Dendritic cell treated with granulocyte-macrophage colony-stimulating factor and Interleukin-4, amounts not matched to agents 40 ng/mL and 50 ng/mL, for 4 days (primary cell): ENCODE measurements around the gene VWA1.
"Not testable (repeated sequence)": the region's sequence is repeated elsewhere in the genome, so short reads cannot be mapped to it uniquely, and the experiment has no call there.

Source experiments
- H3K27ac Mint-ChIP-seq: one replicate; pipeline ENCODE4 v1.8.0; 2022; ENCODE audit warnings: mild to moderate bottlenecking, mixed read lengths
- H3K27me3 Mint-ChIP-seq: one replicate; pipeline ENCODE4 v1.8.0; 2022; ENCODE audit warnings: mild to moderate bottlenecking, mixed read lengths
- H3K36me3 Mint-ChIP-seq: one replicate; pipeline ENCODE4 v1.8.0; 2022; ENCODE audit warnings: low read depth, mixed read lengths
- H3K4me1 Mint-ChIP-seq: one replicate; pipeline ENCODE4 v1.8.0; 2022; ENCODE audit warnings: low read depth, mixed read lengths
- H3K4me3 Mint-ChIP-seq: one replicate; pipeline ENCODE4 v1.8.0; 2022; ENCODE audit warnings: mild to moderate bottlenecking, moderate library complexity, mixed read lengths
- H3K9me3 Mint-ChIP-seq: one replicate; pipeline ENCODE4 v1.8.0; 2022; ENCODE audit warnings: mixed read lengths
- intact Hi-C: fragments of 100-400 bp; cut with micrococcal nuclease; formaldehyde crosslinking; loops from one replicate; pipeline ENCODE4 v1.15.0; 2022

Gene VWA1

GRCh38 chr1:1411626-1412025 is 23.9 kb upstream of the VWA1 start:
- Mint-ChIP-seq H3K27ac (no peak overlapping the region), H3K27me3 (peaks cover 6% of the 10 kb centered on the region), H3K4me3 (no peak overlapping the region), H3K4me1 (peaks cover 5% of the 10 kb centered on the region), H3K9me3 (peaks cover 20% of the 10 kb centered on the region), H3K36me3 (peaks cover 27% of the 10 kb centered on the region)
- intact Hi-C loops = no loop called here

- peaks cover 19% of the 10 kb centered on the region for H3K36me3 Mint-ChIP-seq
- intact Hi-C loops, H3K4me3 Mint-ChIP-seq, H3K27ac Mint-ChIP-seq, H3K4me1 Mint-ChIP-seq, H3K27me3 Mint-ChIP-seq: not testable (repeated sequence)
- H3K9me3 Mint-ChIP-seq = peaks cover 20% of the 10 kb centered on the region
Observed at GRCh38 chr1:1412311-1412902, 23.1 kb upstream of the VWA1 start.

DNA sequence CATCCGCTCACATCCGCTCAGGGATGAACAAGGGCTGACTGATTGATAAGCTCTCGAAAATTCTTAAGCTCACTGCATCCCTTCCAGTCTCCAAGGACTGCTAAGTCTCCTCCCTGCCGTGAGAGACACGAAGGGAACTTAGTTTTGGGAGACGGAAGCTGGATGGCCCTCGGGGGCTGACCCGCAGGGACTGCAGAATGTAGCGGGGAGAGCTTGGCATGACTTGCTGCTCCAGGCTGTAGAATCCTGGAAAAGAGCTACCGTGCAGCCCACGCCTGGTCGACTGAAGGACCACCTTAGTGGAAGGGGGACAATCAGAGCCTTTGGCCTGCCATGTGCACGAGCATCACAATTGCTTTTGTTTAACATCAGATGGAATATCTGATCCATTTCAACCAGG is 19.7 kb upstream of the VWA1 start:
- Mint-ChIP-seq H3K27ac (no peak overlapping the region), H3K27me3 (peaks cover 21% of the 10 kb centered on the region), H3K9me3 (peaks cover 20% of the 10 kb centered on the region), H3K4me3 (no peak overlapping the region), H3K4me1 (peaks cover 3% of the 10 kb centered on the region), H3K36me3 (no peaks in the 10 kb centered on the region)
- intact Hi-C loops = no loop called here

DNA sequence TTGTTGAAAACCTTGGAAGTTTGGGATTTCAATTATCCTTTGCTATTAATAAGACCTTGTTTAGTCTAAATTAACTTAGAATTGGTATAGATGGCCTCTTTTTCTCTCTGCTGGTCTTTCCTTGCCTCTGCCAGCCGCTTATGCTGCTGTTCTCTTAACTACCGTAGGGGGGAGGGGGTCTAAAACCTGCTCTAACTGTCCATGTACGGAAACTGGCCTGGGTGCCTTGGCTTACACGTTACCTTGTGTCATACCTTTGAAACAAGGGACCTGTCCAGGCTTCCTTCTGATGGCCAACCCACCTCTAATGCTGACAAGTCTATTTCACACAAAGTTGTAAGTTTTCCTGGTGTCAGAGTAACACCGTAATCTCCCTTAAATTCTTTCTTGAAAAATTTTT is 18.1 kb upstream of the VWA1 start:
- H3K4me3 Mint-ChIP-seq, H3K9me3 Mint-ChIP-seq, H3K27ac Mint-ChIP-seq, H3K4me1 Mint-ChIP-seq, intact Hi-C loops, H3K36me3 Mint-ChIP-seq: not testable (repeated sequence)
- H3K27me3 Mint-ChIP-seq = peaks cover 37% of the 10 kb centered on the region

DNA sequence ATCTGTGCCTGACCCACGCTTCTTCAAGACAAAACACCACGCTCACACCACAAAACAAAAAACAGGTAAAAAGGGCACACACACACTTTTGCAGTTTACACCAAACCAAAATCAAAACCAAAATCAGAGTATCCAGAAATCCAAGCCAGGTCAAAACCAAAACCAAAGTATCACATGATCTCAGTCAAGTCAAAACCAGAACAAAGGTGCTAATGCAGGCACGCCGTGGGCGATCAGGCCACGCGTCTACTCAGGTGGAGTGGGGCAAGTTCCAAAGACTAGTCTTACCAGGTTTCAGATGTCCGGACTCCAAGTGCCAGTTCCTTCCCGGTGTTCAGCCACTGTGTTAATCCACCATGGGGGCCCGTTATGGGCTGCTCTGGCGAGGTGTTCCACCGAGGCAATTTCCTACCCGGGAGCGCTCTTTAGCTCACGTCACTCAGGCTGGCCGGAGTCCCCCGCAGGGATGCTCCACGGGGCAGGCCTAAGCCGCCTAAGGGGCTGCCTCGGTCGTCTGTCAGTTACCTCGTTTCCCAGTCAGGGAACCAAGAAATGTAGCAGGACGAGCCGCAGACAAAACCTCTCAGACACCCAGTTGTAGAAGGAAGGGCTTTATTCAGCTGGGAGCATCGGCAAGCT is 17.5 kb upstream of the VWA1 start:
- H3K27ac Mint-ChIP-seq, H3K9me3 Mint-ChIP-seq, H3K36me3 Mint-ChIP-seq, intact Hi-C loops, H3K4me3 Mint-ChIP-seq, H3K4me1 Mint-ChIP-seq: not testable (repeated sequence)
- H3K27me3 Mint-ChIP-seq = peaks cover 43% of the 10 kb centered on the region

- Mint-ChIP-seq H3K27me3 (peaks cover 44% of the 10 kb centered on the region), H3K27ac (peak overlapping the region; percentile 4), H3K36me3 (no peaks in the 10 kb centered on the region), H3K9me3 (no peaks in the 10 kb centered on the region), H3K4me1 (peaks cover 5% of the 10 kb centered on the region), H3K4me3 (no peak overlapping the region)
- intact Hi-C loops = no loop called here
Observed at GRCh38 chr1:1418464-1419362, 16.8 kb upstream of the VWA1 start.

GRCh38 chr1:1419363-1419812 is 16.1 kb upstream of the VWA1 start:
- Mint-ChIP-seq H3K36me3 (no peaks in the 10 kb centered on the region), H3K4me3 (no peak overlapping the region), H3K27me3 (peaks cover 46% of the 10 kb centered on the region), H3K9me3 (no peaks in the 10 kb centered on the region), H3K27ac (no peak overlapping the region), H3K4me1 (peaks cover 5% of the 10 kb centered on the region)
- intact Hi-C loops = no loop called here

- Mint-ChIP-seq H3K9me3 (no peaks in the 10 kb centered on the region), H3K36me3 (no peaks in the 10 kb centered on the region), H3K4me3 (no peak overlapping the region), H3K27ac (peak overlapping the region; percentile 24), H3K4me1 (peaks cover 5% of the 10 kb centered on the region), H3K27me3 (peaks cover 47% of the 10 kb centered on the region)
- intact Hi-C loops = no loop called here
Observed at GRCh38 chr1:1419813-1420653, 15.5 kb upstream of the VWA1 start.

GRCh38 chr1:1420654-1421141 is 14.8 kb upstream of the VWA1 start:
- no peaks in the 10 kb centered on the region for H3K36me3 Mint-ChIP-seq
- H3K4me1 Mint-ChIP-seq = peaks cover 5% of the 10 kb centered on the region
- peak overlapping the region; percentile 24 for H3K27ac Mint-ChIP-seq
- H3K27me3 Mint-ChIP-seq = peaks cover 51% of the 10 kb centered on the region
- H3K9me3 Mint-ChIP-seq = no peaks in the 10 kb centered on the region
- intact Hi-C loops = no loop called here
- peak overlapping the region; percentile 27 for H3K4me3 Mint-ChIP-seq

DNA sequence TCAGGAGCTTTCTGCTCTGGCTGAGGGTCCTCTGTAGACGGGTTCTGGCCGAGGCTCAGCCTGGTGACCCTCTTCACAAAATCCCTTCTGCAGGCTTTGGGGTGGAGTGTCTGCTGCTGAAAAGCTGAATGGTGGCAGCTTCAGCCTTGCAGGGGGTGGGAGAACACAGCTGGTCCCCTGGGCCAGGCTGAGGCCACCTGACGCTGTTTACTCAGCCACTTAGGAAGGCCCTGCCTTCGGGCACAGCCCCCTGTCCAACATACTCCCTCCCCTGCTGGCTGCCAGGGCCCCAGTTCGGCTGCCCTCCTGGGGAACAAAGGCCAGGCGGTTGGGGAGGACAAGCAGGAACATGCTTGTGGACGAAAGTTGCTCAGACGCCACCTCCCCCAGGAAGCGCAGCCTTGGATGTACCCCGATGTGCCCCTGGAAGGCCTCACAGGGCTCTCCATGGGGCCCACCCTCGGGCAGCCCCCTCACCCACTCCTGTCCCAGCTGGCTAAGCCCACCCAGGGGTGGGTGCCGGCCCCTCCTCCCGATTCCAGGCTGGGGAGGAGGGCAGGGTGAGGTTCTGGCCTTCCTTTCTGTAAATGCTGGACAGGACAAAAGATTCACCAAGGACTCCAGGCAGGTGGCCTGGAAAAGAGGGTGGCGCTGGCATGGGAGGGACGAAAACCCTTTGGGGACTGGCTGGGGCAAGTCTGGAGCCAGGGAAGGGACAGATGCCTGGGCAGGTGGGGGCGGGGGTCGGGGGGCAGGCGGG is 14.2 kb upstream of the VWA1 start, which contains the start of gene ANKRD65:
ANKRD65 (minus strand) TSS at position 130 of the 760 bp plus-strand sequence. CDS start 271 bp downstream, outside the sequence.
- peak within 1 kb of the TSS; percentile 27 for H3K4me3 Mint-ChIP-seq
- no peaks in the 10 kb centered on the region for H3K9me3 Mint-ChIP-seq
- intact Hi-C loops = no loop called here
- peak within 1 kb of the TSS; percentile 24 for H3K27ac Mint-ChIP-seq
- H3K4me1 Mint-ChIP-seq = peaks cover 5% of the 10 kb centered on the region
- H3K36me3 Mint-ChIP-seq = no peaks in the 10 kb centered on the region
- peaks cover 56% of the 10 kb centered on the region for H3K27me3 Mint-ChIP-seq

DNA sequence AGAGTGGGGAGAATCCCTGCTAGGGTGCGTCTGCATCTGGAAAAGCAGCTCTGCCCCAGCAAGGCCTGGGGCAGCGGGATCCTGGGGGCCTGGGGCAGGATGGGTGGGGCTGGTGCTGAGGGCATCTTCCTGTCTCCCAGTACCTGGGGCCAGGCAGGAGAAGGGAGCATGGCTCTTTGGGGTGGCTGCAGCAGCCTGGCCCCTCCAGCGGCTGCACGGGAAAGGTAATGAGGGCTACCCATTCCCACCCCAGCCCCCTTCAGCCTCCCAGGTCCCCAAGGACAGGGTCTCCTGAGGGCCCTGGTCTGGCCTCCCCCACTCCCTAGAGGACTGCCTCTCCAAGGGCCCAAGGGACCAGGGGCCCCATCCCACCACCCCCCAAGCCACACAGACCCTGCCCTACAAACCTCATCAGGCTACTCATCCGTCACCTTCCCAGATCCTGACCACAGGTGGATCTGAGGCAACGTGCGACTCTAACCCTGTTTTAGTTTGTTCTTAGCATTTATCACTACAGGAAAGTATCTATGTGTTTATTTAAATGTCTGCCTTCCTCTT is 13.5 kb upstream of the VWA1 start:
- Mint-ChIP-seq H3K27ac (no peak overlapping the region), H3K4me1 (peaks cover 5% of the 10 kb centered on the region), H3K4me3 (no peak overlapping the region), H3K9me3 (no peaks in the 10 kb centered on the region), H3K27me3 (peaks cover 63% of the 10 kb centered on the region), H3K36me3 (no peaks in the 10 kb centered on the region)
- intact Hi-C loops = no loop called here

DNA sequence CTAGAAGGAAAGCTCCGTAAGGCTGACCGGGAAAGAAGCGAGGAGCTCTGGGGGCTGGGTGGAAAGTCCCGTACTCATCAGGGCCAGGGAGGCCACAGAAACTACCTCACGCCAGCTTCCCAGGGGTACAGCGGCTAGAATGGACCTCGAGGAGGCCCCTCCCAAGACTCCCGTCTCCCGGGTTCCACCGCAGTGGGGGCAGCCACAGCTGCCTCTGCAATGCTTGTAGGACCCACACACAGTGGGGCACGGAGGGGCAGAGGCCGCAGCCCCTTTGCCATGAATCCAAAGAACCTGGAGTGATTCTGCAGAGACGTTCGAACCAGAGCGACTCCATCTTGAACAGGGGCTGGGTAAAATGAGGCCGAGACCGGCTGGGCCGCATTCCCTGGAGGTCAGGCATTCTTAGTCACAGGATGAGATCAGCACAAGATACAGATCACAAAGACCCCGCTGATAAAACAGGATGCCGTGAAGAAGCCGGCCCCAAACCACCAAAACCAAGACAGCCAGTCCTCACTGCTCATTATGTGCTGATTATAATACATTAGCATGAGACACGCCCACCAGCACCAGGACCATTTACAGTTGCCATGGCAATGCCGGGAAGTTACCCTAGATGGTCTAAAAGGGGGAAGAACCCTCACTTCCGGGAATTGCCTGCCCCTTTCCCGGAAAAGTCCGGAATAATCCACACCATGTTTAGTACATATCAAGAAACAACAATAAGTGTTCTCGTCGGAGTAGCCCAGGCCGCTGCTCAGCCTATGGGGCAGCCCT is 12.8 kb upstream of the VWA1 start:
- Mint-ChIP-seq H3K27ac (no peak overlapping the region), H3K9me3 (no peaks in the 10 kb centered on the region), H3K27me3 (peaks cover 66% of the 10 kb centered on the region), H3K4me1 (peaks cover 5% of the 10 kb centered on the region), H3K4me3 (no peak overlapping the region), H3K36me3 (no peaks in the 10 kb centered on the region)
- intact Hi-C loops = no loop called here
